Heart right ventricle (tissue), 16 donors: ENCODE measurements around the gene SLC35E1. TPM values are rescaled to one million over a fixed set of nuclear protein-coding genes. Genes with fewer than 3 reads are reported as not detected.

Experiments used
- ATAC-seq, 8 donors: fragments of 200-7000 bp; cut with Tn5 transposase; one replicate each; pipeline ENCODE4 v1.9.1; 2020; ENCODE audit warnings: mild to moderate bottlenecking in 8 of 8, moderate library complexity in 8 of 8, moderate number of reproducible peaks in 1 of 8
- DNase-seq, 2 donors: peaks; one replicate each; pipeline ENCODE4 v3.0.0-alpha.2; 2020
- H3K27ac ChIP-seq, 10 donors: fragments of 200-600 bp; sonication (generic) in 2 of 10; one replicate each; pipeline versions ENCODE4 v1.5.0 to v1.8.0; 2020 to 2022; ENCODE audit warnings: mild to moderate bottlenecking in 3 of 10
- H3K27me3 ChIP-seq, 7 donors: fragments of 200-600 bp; one replicate each; pipeline ENCODE4 v1.8.0; 2021 to 2022; ENCODE audit warnings: mild to moderate bottlenecking in 2 of 7
- H3K36me3 ChIP-seq, 9 donors: fragments of 200-600 bp; sonication (generic) in 1 of 9; one replicate each; pipeline versions ENCODE4 v1.5.0 to v1.8.0; 2020 to 2022; ENCODE audit warnings: mild to moderate bottlenecking in 2 of 9
- H3K4me1 ChIP-seq, 9 donors: fragments of 200-600 bp; sonication (generic) in 1 of 9; one replicate each; pipeline versions ENCODE4 v1.5.0 to v1.8.0; 2020 to 2022; ENCODE audit warnings: mild to moderate bottlenecking in 4 of 9
- H3K4me3 ChIP-seq, 10 donors: fragments of 200-600 bp; sonication (generic) in 2 of 10; one replicate each; pipeline versions ENCODE4 v1.5.0 to v1.8.0; 2020 to 2022; ENCODE audit warnings: mild to moderate bottlenecking in 7 of 10, moderate library complexity in 2 of 10
- H3K9me3 ChIP-seq, 11 donors: fragments of 200-600 bp in 10 of 11; sonication (generic) in 2 of 11; one replicate each; pipeline versions ENCODE4 v1.5.0 to v1.8.0; 2013 to 2022; ENCODE audit warnings: mild to moderate bottlenecking in 2 of 11, control low read depth in 1 of 11, moderate library complexity in 1 of 11
- CTCF ChIP-seq, 9 donors: fragments of 200-600 bp; sonication (generic) in 2 of 9; IDR thresholded peaks; one replicate each; pipeline versions ENCODE4 v1.5.0 to v1.8.0; 2021 to 2022; ENCODE audit warnings: antibody characterized with exemption in 9 of 9, mild to moderate bottlenecking in 5 of 9, moderate library complexity in 1 of 9
- WGBS, 2 donors: extraction: QIAGEN DNeasy Blood & Tissue Kit; methylation state at CpG; one replicate each; pipeline ENCODE4 v1.1.7; 2013; ENCODE audit warnings: inconsistent platforms in 1 of 2; 5-methylcytosine and 5-hydroxymethylcytosine counted together
- intact Hi-C, 10 donors: fragments of 100-400 bp; cut with DNase I; formaldehyde crosslinking; loops; one replicate each; pipeline versions ENCODE4 v1.11.1 to v1.14.2; 2022
- polyA plus RNA-seq, 2 donors: library from polyadenylated mRNA; stranded (reverse); fragments of 200-250 nt; gene quantifications; one replicate each; pipeline ENCODE4 v1.2.3, GENCODE V29; 2013
- total RNA-seq, 10 donors: library from RNA; stranded (reverse); fragmentation: NEBNext Ultra II Directional in 3 of 10; extraction: Animal tissue kit (Norgen Biotek cat#: 25700) in 3 of 10; gene quantifications; one replicate each; pipeline versions ENCODE4 v1.2.1 to v1.2.4, GENCODE V29; 2021 to 2023
- donor health status: Arrhythmogenic right ventricular cardiomyopathy.
- donor health status: ischemic (EF 13 %, LVEDD 7.1; RV severe dilation, severe dysfunction).
- donor health status: healthy with polysubstance abuse.
- donor health status: DM: no; HTN: yes; CAD: no.
- donor health status: DM: no; HTN: no; CAD: no.
- donor health status: ischemic (EF 25% LVEDD 6.9; RV normal size, moderate dysfunction).
- donor health status: ischemic (EF 25% LVEDD 5.7; RV mildly dilated, moderate dysfunction).
- donor health status: healthy.
- donor health status: DM: yes; HTN: yes; CAD: no.
- donor health status: Ischemic cardiomyopathy.
- donor health status: ischemic (EF 35%, LVEDD 5.7; RV mildly dilated, moderate dysfunction).
- donor health status: nonischemic (EF 11% LVEDD 7.7; RV severe dilation, severe dysfunction).
- donor health status: DM: yes; HTN: yes; CAD: no.
- donor health status: PGD.
- donor health status: ischemic (EF 29% LVEDD 5.4; RV normal size, mild dysfunction).
- donor health status: nonischemic (EF 23%, LVEDD 6.1; RV moderate dilation, normal function).

The SLC35E1 gene
- total and polyA plus RNA-seq, 12 donors, result 20.8 to 29.0 (median 23.6) TPM

GRCh38 chr19:16527334-16527935 lies 44.8 kb downstream of the SLC35E1 start:
- no peak overlapping the region for H3K27ac ChIP-seq
- 84 to 86% methylated on average over 14 of the region's 14 CpGs for WGBS, 2 donors
- ATAC-seq (no peak), DNase-seq (no peak)
- TF ChIP-seq CTCF (IDR thresholded peaks at IDR 0.05), result no peak
- no peak overlapping the region for H3K4me3 ChIP-seq
- H3K27me3 ChIP-seq, result no peaks in the 10 kb centered on the region
- intact Hi-C loops, result no loop called here
- no peaks in the 10 kb centered on the region for H3K9me3 ChIP-seq
- H3K4me1 ChIP-seq, result no peaks in the 10 kb centered on the region
- peaks cover 10 to 100% (median 99%) of the 10 kb centered on the region in 9 donors for H3K36me3 ChIP-seq

GRCh38 chr19:16525751-16526481 lies 46.3 kb downstream of the SLC35E1 start:
- no peaks in the 10 kb centered on the region for H3K9me3 ChIP-seq
- 96 to 97% methylated on average over 29 of the region's 29 CpGs for WGBS, 2 donors
- H3K36me3 ChIP-seq, result peaks cover 8 to 100% (median 96%) of the 10 kb centered on the region in 9 donors
- H3K27ac ChIP-seq, result no peak overlapping the region
- H3K27me3 ChIP-seq, result no peaks in the 10 kb centered on the region
- no peaks in the 10 kb centered on the region for H3K4me1 ChIP-seq
- ATAC-seq, result no peak
- no peak overlapping the region for H3K4me3 ChIP-seq
- no peak for TF ChIP-seq CTCF (IDR thresholded peaks at IDR 0.05)
- intact Hi-C loops, result no loop called here
- DNase-seq, result no peak

- Histone ChIP-seq H3K4me3 (no peak overlapping the region), H3K9me3 (no peaks in the 10 kb centered on the region), H3K27me3 (no peaks in the 10 kb centered on the region), H3K27ac (no peak overlapping the region), H3K4me1 (no peaks in the 10 kb centered on the region), H3K36me3 (peaks cover under 1 to 100% (median 96%) of the 10 kb centered on the region in 9 donors)
- intact Hi-C loops, result no loop called here
- TF ChIP-seq CTCF (IDR thresholded peaks at IDR 0.05), result no peak
- ATAC-seq, result no peak
- DNase-seq, result no peak
- WGBS, 2 donors, result 97% methylated on average over 54 of the region's 54 CpGs
Observed at GRCh38 chr19:16524991-16525734, 47.1 kb downstream of the SLC35E1 start.

- ATAC-seq, result no peak
- no peaks in the 10 kb centered on the region for H3K4me1 ChIP-seq
Observed at GRCh38 chr19:16522559-16523377, 49.4 kb downstream of the SLC35E1 start.

More at GRCh38 chr19:16522559-16523377, 49.4 kb downstream of the SLC35E1 start:
- Histone ChIP-seq H3K36me3 (peaks cover 0 to 100% (median 90%) of the 10 kb centered on the region in 9 donors), H3K4me3 (no peak overlapping the region), H3K27me3 (no peaks in the 10 kb centered on the region), H3K27ac (no peak overlapping the region), H3K9me3 (no peaks in the 10 kb centered on the region)
- no peak for TF ChIP-seq CTCF (IDR thresholded peaks at IDR 0.05)
- DNase-seq, result no peak
- intact Hi-C loops, result no loop called here
- 94 to 95% methylated on average over 25 of the region's 25 CpGs for WGBS, 2 donors
